ENCODE measurements around the gene MOSMO.
"Not testable (repeated sequence)": the region's sequence is repeated elsewhere in the genome, so short reads cannot be mapped to it uniquely, and the experiment has no call there.

The MOSMO gene

GRCh38 chr16:22008215-22009059 lies 526 bp downstream of the MOSMO start:
- Histone ChIP-seq H3K36me3 (no peaks in the 10 kb centered on the region), H3K4me2 (peak overlapping the region; percentile 88 to 100 (median 99)), H4K20me1 (peaks cover 20 to 52% (median 48%) of the 10 kb centered on the region in 11 experiments; a peak in 20 of 22 replicates), H3K4me1 (peaks cover 14 to 25% (median 22%) of the 10 kb centered on the region in 10 experiments), H3K9me3 (replicated peaks in 1 of 11) (no peaks in the 10 kb centered on the region), H3K4me3 (peak overlapping the region; percentile 78 to 98 (median 95)), H3K9ac (peak overlapping the region; percentile 81 to 93 (median 88)), H3K27me3 (peaks cover 0 to 6% (median 0%) of the 10 kb centered on the region in 11 experiments; a peak in 1 of 22 replicates), H3K27ac (peak overlapping the region; percentile 67 to 87 (median 82); a peak in 21 of 22 replicates)
- TF ChIP-seq Cebpa-rat (IDR thresholded peaks at IDR 0.05) = no peak

- no peak overlapping the region for H3K4me3 ChIP-seq
Measured at GRCh38 chr16:22010902-22011301, 3.0 kb downstream of the MOSMO start.

DNA sequence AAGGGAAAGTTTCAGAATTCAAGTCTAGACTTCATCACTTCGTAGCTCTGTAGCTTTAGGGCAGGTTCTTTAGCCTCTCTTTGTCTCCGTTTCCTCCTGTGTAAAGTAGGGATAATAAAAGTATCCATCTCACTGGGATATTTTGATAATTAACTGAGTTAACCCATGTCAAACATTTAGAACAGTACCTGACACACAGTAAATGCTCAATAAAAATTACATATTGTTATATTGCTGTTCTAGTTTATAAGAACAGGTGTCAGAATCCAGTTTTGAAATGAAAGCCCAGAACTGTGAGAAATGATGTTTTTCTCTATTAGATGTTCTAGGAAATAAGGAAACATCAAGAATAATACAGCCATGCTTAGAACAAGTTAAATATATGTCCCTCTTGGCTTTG lies 4.3 kb downstream of the MOSMO start:
- H3K36me3 ChIP-seq = no peaks in the 10 kb centered on the region
- no peak for TF ChIP-seq Cebpa-rat (IDR thresholded peaks at IDR 0.05)
- H3K4me2 ChIP-seq = no peak overlapping the region
- H3K4me1 ChIP-seq = peaks cover 17 to 34% (median 21%) of the 10 kb centered on the region in 10 experiments
- H4K20me1 ChIP-seq = peaks cover 50 to 89% (median 78%) of the 10 kb centered on the region in 11 experiments; a peak in 20 of 22 replicates
- no peak overlapping the region for H3K4me3 ChIP-seq
- H3K27ac ChIP-seq = no peak overlapping the region
- no peak overlapping the region for H3K9ac ChIP-seq
- no peaks in the 10 kb centered on the region for H3K27me3 ChIP-seq
- no peaks in the 10 kb centered on the region for H3K9me3 ChIP-seq (replicated peaks in 1 of 11)

More at GRCh38 chr16:22010902-22011301, 3.0 kb downstream of the MOSMO start:
- no peaks in the 10 kb centered on the region for H3K36me3 ChIP-seq
- peaks cover 0 to 6% (median 0%) of the 10 kb centered on the region in 11 experiments; a peak in 1 of 22 replicates for H3K27me3 ChIP-seq
- peaks cover 18 to 30% (median 23%) of the 10 kb centered on the region in 10 experiments for H3K4me1 ChIP-seq
- H3K4me2 ChIP-seq = peak overlapping the region in 1 of 11 experiments; percentile 2; a peak in 1 of 22 replicates
- H3K27ac ChIP-seq = no peak overlapping the region
- no peaks in the 10 kb centered on the region for H3K9me3 ChIP-seq (replicated peaks in 1 of 11)
- H4K20me1 ChIP-seq = peaks cover 43 to 75% (median 67%) of the 10 kb centered on the region in 11 experiments; a peak in 20 of 22 replicates
- no peak overlapping the region for H3K9ac ChIP-seq
- no peak for TF ChIP-seq Cebpa-rat (IDR thresholded peaks at IDR 0.05)

GRCh38 chr16:22013486-22013885 lies 5.6 kb downstream of the MOSMO start:
- H3K4me3 ChIP-seq = no peak overlapping the region
- TF ChIP-seq Cebpa-rat (IDR thresholded peaks at IDR 0.05) = no peak
- no peaks in the 10 kb centered on the region for H3K27me3 ChIP-seq
- peaks cover 50 to 100% (median 88%) of the 10 kb centered on the region in 11 experiments; a peak in 20 of 22 replicates for H4K20me1 ChIP-seq
- no peaks in the 10 kb centered on the region for H3K36me3 ChIP-seq
- H3K9me3 ChIP-seq (replicated peaks in 1 of 11) = no peaks in the 10 kb centered on the region
- no peak overlapping the region for H3K9ac ChIP-seq
- no peak overlapping the region for H3K27ac ChIP-seq
- peaks cover 15 to 33% (median 21%) of the 10 kb centered on the region in 10 experiments for H3K4me1 ChIP-seq
- no peak overlapping the region for H3K4me2 ChIP-seq

- Histone ChIP-seq H3K4me1 (peaks cover 6 to 27% (median 14%) of the 10 kb centered on the region in 10 experiments), H3K9ac (no peak overlapping the region), H3K27ac (no peak overlapping the region), H3K36me3 (no peaks in the 10 kb centered on the region), H3K27me3 (no peaks in the 10 kb centered on the region), H3K9me3 (replicated peaks in 1 of 11) (no peaks in the 10 kb centered on the region), H4K20me1 (peaks cover 43 to 100% (median 92%) of the 10 kb centered on the region in 11 experiments; a peak in 20 of 22 replicates), H3K4me2 (no peak overlapping the region), H3K4me3 (no peak overlapping the region)
- no peak for TF ChIP-seq Cebpa-rat (IDR thresholded peaks at IDR 0.05)
Measured at GRCh38 chr16:22014271-22014873, 6.5 kb downstream of the MOSMO start.

GRCh38 chr16:22016927-22017326 lies 9.0 kb downstream of the MOSMO start:
- peak overlapping the region in 2 of 11 experiments; percentile 6 to 9; a peak in 2 of 22 replicates for H3K4me2 ChIP-seq
- no peak overlapping the region for H3K9ac ChIP-seq
- H3K4me3 ChIP-seq = no peak overlapping the region
- H3K27me3 ChIP-seq = no peaks in the 10 kb centered on the region
- peaks cover 0 to 22% (median 6%) of the 10 kb centered on the region in 10 experiments; a peak in 4 of 20 replicates for H3K4me1 ChIP-seq
- no peaks in the 10 kb centered on the region for H3K36me3 ChIP-seq
- peaks cover 23 to 92% (median 79%) of the 10 kb centered on the region in 11 experiments; a peak in 20 of 22 replicates for H4K20me1 ChIP-seq
- H3K9me3 ChIP-seq (replicated peaks in 1 of 11) = no peaks in the 10 kb centered on the region
- no peak overlapping the region for H3K27ac ChIP-seq
- no peak for TF ChIP-seq Cebpa-rat (IDR thresholded peaks at IDR 0.05)

GRCh38 chr16:22018559-22018958 lies 10.6 kb downstream of the MOSMO start:
- Histone ChIP-seq H3K27me3 (no peaks in the 10 kb centered on the region), H3K27ac (no peak overlapping the region), H3K36me3 (peaks cover 0 to 4% (median 0%) of the 10 kb centered on the region in 11 experiments; a peak in 2 of 22 replicates), H3K4me1 (peaks cover 0 to 22% (median 6%) of the 10 kb centered on the region in 10 experiments; a peak in 4 of 20 replicates), H4K20me1 (peaks cover 14 to 92% (median 73%) of the 10 kb centered on the region in 11 experiments; a peak in 19 of 22 replicates), H3K9ac (no peak overlapping the region), H3K9me3 (replicated peaks in 1 of 11) (no peaks in the 10 kb centered on the region), H3K4me2 (no peak overlapping the region), H3K4me3 (no peak overlapping the region)
- TF ChIP-seq Cebpa-rat (IDR thresholded peaks at IDR 0.05) = no peak

GRCh38 chr16:22022151-22022550 lies 14.2 kb downstream of the MOSMO start:
- Histone ChIP-seq H3K36me3 (peaks cover 0 to 4% (median 0%) of the 10 kb centered on the region in 11 experiments; a peak in 2 of 22 replicates), H3K27ac (no peak overlapping the region)
- no peak for TF ChIP-seq Cebpa-rat (IDR thresholded peaks at IDR 0.05)

DNA sequence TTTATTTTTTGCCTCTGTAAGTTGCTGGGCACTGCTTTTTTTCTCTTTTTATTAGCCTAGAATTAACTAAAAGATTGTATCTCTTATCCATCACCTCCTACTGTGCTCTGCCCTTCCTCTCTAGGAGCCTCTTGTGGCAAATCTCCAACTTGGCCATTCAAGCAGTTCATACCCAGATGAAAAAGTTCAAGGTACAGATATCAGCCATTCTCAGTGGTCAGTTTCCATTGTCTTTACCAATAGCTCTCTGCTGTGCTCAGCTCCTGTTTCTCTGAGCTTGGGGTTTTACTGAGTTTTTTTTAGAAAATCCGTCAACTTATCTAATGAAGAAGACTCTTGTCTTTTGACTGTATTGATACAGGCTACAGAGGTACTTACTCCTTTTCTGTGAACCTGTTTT lies 15.6 kb downstream of the MOSMO start:
- Histone ChIP-seq H3K36me3 (peaks cover 0 to 4% (median 0%) of the 10 kb centered on the region in 11 experiments; a peak in 2 of 22 replicates), H3K27ac (no peak overlapping the region), H3K27me3 (no peaks in the 10 kb centered on the region), H4K20me1 (peaks cover 0 to 71% (median 30%) of the 10 kb centered on the region in 11 experiments; a peak in 14 of 22 replicates), H3K4me1 (peaks cover 15 to 28% (median 24%) of the 10 kb centered on the region in 10 experiments), H3K9me3 (replicated peaks in 1 of 11) (no peaks in the 10 kb centered on the region), H3K4me3 (no peak overlapping the region), H3K4me2 (no peak overlapping the region), H3K9ac (no peak overlapping the region)
- no peak for TF ChIP-seq Cebpa-rat (IDR thresholded peaks at IDR 0.05)

More at GRCh38 chr16:22022151-22022550, 14.2 kb downstream of the MOSMO start:
- Histone ChIP-seq H3K4me2 (no peak overlapping the region), H4K20me1 (peaks cover 0 to 77% (median 43%) of the 10 kb centered on the region in 11 experiments; a peak in 15 of 22 replicates), H3K27me3 (no peaks in the 10 kb centered on the region), H3K4me3 (no peak overlapping the region), H3K9me3 (replicated peaks in 1 of 11) (no peaks in the 10 kb centered on the region), H3K4me1 (peaks cover 7 to 21% (median 12%) of the 10 kb centered on the region in 10 experiments), H3K9ac (no peak overlapping the region)

GRCh38 chr16:22024785-22025184 lies 16.9 kb downstream of the MOSMO start:
- H3K9ac ChIP-seq; H3K27ac ChIP-seq; H3K9me3 ChIP-seq (replicated peaks in 1 of 11); H3K4me2 ChIP-seq; H3K27me3 ChIP-seq; H3K4me3 ChIP-seq; H3K36me3 ChIP-seq: not testable (repeated sequence)
- Histone ChIP-seq H3K4me1 (peaks cover 15 to 28% (median 24%) of the 10 kb centered on the region in 10 experiments), H4K20me1 (peaks cover 0 to 59% (median 21%) of the 10 kb centered on the region in 11 experiments; a peak in 13 of 22 replicates)

Data from BLaER1 treated with 17β-estradiol and CSF1 and Interleukin-3, amounts not matched to agents 10 nM and 100 nM (cell line).